Measurements from ENCODE around the gene HSPBAP1.

- TF ChIP-seq, protein P1, sequence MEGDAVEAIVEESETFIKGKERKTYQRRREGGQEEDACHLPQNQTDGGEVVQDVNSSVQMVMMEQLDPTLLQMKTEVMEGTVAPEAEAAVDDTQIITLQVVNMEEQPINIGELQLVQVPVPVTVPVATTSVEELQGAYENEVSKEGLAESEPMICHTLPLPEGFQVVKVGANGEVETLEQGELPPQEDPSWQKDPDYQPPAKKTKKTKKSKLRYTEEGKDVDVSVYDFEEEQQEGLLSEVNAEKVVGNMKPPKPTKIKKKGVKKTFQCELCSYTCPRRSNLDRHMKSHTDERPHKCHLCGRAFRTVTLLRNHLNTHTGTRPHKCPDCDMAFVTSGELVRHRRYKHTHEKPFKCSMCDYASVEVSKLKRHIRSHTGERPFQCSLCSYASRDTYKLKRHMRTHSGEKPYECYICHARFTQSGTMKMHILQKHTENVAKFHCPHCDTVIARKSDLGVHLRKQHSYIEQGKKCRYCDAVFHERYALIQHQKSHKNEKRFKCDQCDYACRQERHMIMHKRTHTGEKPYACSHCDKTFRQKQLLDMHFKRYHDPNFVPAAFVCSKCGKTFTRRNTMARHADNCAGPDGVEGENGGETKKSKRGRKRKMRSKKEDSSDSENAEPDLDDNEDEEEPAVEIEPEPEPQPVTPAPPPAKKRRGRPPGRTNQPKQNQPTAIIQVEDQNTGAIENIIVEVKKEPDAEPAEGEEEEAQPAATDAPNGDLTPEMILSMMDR (IDR thresholded peaks at IDR 0.05) = no peak
- TF ChIP-seq POLR2A (IDR thresholded peaks at IDR 0.05) = no peak
Measured at GRCh38 chr3:122695927-122696561, 97.6 kb downstream of the HSPBAP1 start.
